ENCODE data around the gene NAA16. TPM values are rescaled to one million over a fixed set of nuclear protein-coding genes. Genes with fewer than 3 reads are reported as not detected.
"Not testable (repeated sequence)": the region's sequence is repeated elsewhere in the genome, so short reads cannot be mapped to it uniquely, and the experiment has no call there.

NAA16 gene
- total RNA-seq, 4 donors from 2014 or later = 15.9 to 25.8 (median 18.7) TPM

GRCh38 chr13:41273831-41274441 lies 37.1 kb upstream of the NAA16 start:
- TF ChIP-seq POLR2A (IDR thresholded peaks at IDR 0.05) (no peak), CTCF (IDR thresholded peaks at IDR 0.05) (no peak)
- H3K4me3 ChIP-seq (ENCODE audit: low read depth, poor library complexity, severe bottlenecking) = no peak overlapping the region
- no peak for DNase-seq (ENCODE audit: low spot score in 2 of 2)
- WGBS, 2 donors = 76 to 81% methylated on average over 3 of the region's 3 CpGs
- intact Hi-C loops (cut with DNase I; ENCODE audit: low total_unique reads) = no loop called here

- H3K4me3 ChIP-seq (ENCODE audit: low read depth, poor library complexity, severe bottlenecking) = no peak overlapping the region
- WGBS, 2 donors = 91 to 92% methylated on average over 11 of the region's 11 CpGs
- intact Hi-C loops (cut with DNase I; ENCODE audit: low total_unique reads) = no loop called here
- TF ChIP-seq CTCF (IDR thresholded peaks at IDR 0.05) = no peak
- no peak for DNase-seq (ENCODE audit: low spot score in 2 of 2)
These were observed 36.2 kb upstream of the NAA16 start for GRCh38 chr13:41274881-41275280.

- DNase-seq (ENCODE audit: low spot score in 2 of 2) = no peak
- intact Hi-C loops (cut with DNase I; ENCODE audit: low total_unique reads) = no loop called here
- no peak overlapping the region for H3K4me3 ChIP-seq (ENCODE audit: low read depth, poor library complexity, severe bottlenecking)
- no peak for TF ChIP-seq POLR2A (IDR thresholded peaks at IDR 0.05)
- TF ChIP-seq CTCF (IDR thresholded peaks at IDR 0.05) = no peak
These were observed 34.2 kb upstream of the NAA16 start for GRCh38 chr13:41276824-41277223.

- intact Hi-C loops (cut with DNase I; ENCODE audit: low total_unique reads); H3K4me3 ChIP-seq (ENCODE audit: low read depth, poor library complexity, severe bottlenecking); DNase-seq (ENCODE audit: low spot score in 2 of 2): not testable (repeated sequence)
- 49 to 54% methylated on average over 2 of the region's 2 CpGs for WGBS, 2 donors
These were observed 31.9 kb upstream of the NAA16 start for GRCh38 chr13:41279156-41279555.

- no peak overlapping the region for H3K4me3 ChIP-seq (ENCODE audit: low read depth, poor library complexity, severe bottlenecking)
- intact Hi-C loops (cut with DNase I; ENCODE audit: low total_unique reads) = no loop called here
- WGBS, 2 donors = 82 to 85% methylated on average over 5 of the region's 5 CpGs
- no peak for TF ChIP-seq CTCF (IDR thresholded peaks at IDR 0.05)
- no peak for TF ChIP-seq POLR2A (IDR thresholded peaks at IDR 0.05)
- DNase-seq (ENCODE audit: low spot score in 2 of 2) = no peak
These were observed 28.9 kb upstream of the NAA16 start for GRCh38 chr13:41282129-41282571.

- WGBS, 2 donors = 90 to 94% methylated on average over 13 of the region's 13 CpGs
- DNase-seq (ENCODE audit: low spot score in 2 of 2) = no peak
- no peak overlapping the region for H3K4me3 ChIP-seq (ENCODE audit: low read depth, poor library complexity, severe bottlenecking)
- intact Hi-C loops (cut with DNase I; ENCODE audit: low total_unique reads) = no loop called here
- no peak for TF ChIP-seq CTCF (IDR thresholded peaks at IDR 0.05)
- TF ChIP-seq POLR2A (IDR thresholded peaks at IDR 0.05) = no peak
These were observed 26.4 kb upstream of the NAA16 start for GRCh38 chr13:41284512-41285288.
